GM18519 (cell line): ENCODE measurements around the gene CPED1.
"Not testable (repeated sequence)": the region's sequence is repeated elsewhere in the genome, so short reads cannot be mapped to it uniquely, and the experiment has no call there.

Experiments
- ATAC-seq: cut with Tn5 transposase; IDR thresholded peaks from one replicate; pipeline ENCODE4 v1.9.1; 2021; ENCODE audit warnings: mild to moderate bottlenecking, moderate library complexity; ENCODE audit not compliant: unreplicated experiment, low FRiP score

Gene CPED1

GRCh38 chr7:121119047-121119446 is 130.5 kb downstream of the CPED1 start:
- ATAC-seq: no peak

- no peak for ATAC-seq
These were observed 134.5 kb downstream of the CPED1 start for GRCh38 chr7:121123032-121123431.

GRCh38 chr7:121125454-121125853 is 136.9 kb downstream of the CPED1 start:
- not testable (repeated sequence) for ATAC-seq

GRCh38 chr7:121126201-121126600 is 137.7 kb downstream of the CPED1 start:
- no peak for ATAC-seq

GRCh38 chr7:121126801-121127534 is 138.5 kb downstream of the CPED1 start:
- ATAC-seq: no peak

GRCh38 chr7:121132940-121133339 is 144.4 kb downstream of the CPED1 start:
- no peak for ATAC-seq

GRCh38 chr7:121133444-121133843 is 144.9 kb downstream of the CPED1 start:
- no peak for ATAC-seq

GRCh38 chr7:121137580-121137979 is 149.1 kb downstream of the CPED1 start:
- ATAC-seq: no peak

GRCh38 chr7:121138262-121138933 is 149.9 kb downstream of the CPED1 start:
- ATAC-seq: peak; percentile 100

GRCh38 chr7:121139427-121139826 is 150.9 kb downstream of the CPED1 start:
- no peak for ATAC-seq

- no peak for ATAC-seq
These were observed 152.3 kb downstream of the CPED1 start for GRCh38 chr7:121140790-121141189.

GRCh38 chr7:121151774-121152221 is 163.3 kb downstream of the CPED1 start:
- no peak for ATAC-seq

GRCh38 chr7:121153411-121153810 is 164.9 kb downstream of the CPED1 start:
- no peak for ATAC-seq

- no peak for ATAC-seq
These were observed 165.5 kb downstream of the CPED1 start for GRCh38 chr7:121153995-121154394.

- ATAC-seq: no peak
These were observed 168.3 kb downstream of the CPED1 start for GRCh38 chr7:121156825-121157224.

GRCh38 chr7:121157341-121157751 is 168.8 kb downstream of the CPED1 start:
- ATAC-seq: no peak

GRCh38 chr7:121157885-121158590 is 169.5 kb downstream of the CPED1 start:
- ATAC-seq: no peak

GRCh38 chr7:121158665-121159064 is 170.2 kb downstream of the CPED1 start:
- no peak for ATAC-seq

GRCh38 chr7:121159553-121159952 is 171.0 kb downstream of the CPED1 start:
- no peak for ATAC-seq

GRCh38 chr7:121160150-121161008 is 171.9 kb downstream of the CPED1 start:
- no peak for ATAC-seq
